GM18873 (cell line): Measurements from ENCODE around the gene CACNA2D3.
"Not testable (repeated sequence)": the region's sequence is repeated elsewhere in the genome, so short reads cannot be mapped to it uniquely, and the experiment has no call there.

ENCODE experiments used
- ATAC-seq: cut with Tn5 transposase; IDR thresholded peaks from one replicate; pipeline ENCODE4 v1.9.1; 2021; ENCODE audit warnings: mild to moderate bottlenecking, moderate library complexity, moderate number of reproducible peaks; ENCODE audit not compliant: unreplicated experiment, low FRiP score

Gene CACNA2D3

GRCh38 chr3:54960701-54961100 is 838.3 kb downstream of the CACNA2D3 start:
- ATAC-seq, result no peak

- no peak for ATAC-seq
Measured at GRCh38 chr3:54962200-54962599, 839.8 kb downstream of the CACNA2D3 start.

- ATAC-seq, result no peak
Measured at GRCh38 chr3:54963641-54964040, 841.3 kb downstream of the CACNA2D3 start.

- ATAC-seq, result no peak
Measured at GRCh38 chr3:54964081-54964480, 841.7 kb downstream of the CACNA2D3 start.

- no peak for ATAC-seq
Measured at GRCh38 chr3:54965746-54966145, 843.4 kb downstream of the CACNA2D3 start.

- no peak for ATAC-seq
Measured at GRCh38 chr3:54966979-54967378, 844.6 kb downstream of the CACNA2D3 start.

GRCh38 chr3:54967731-54968161 is 845.4 kb downstream of the CACNA2D3 start:
- ATAC-seq, result no peak

- ATAC-seq, result no peak
Measured at GRCh38 chr3:54968546-54969172, 846.3 kb downstream of the CACNA2D3 start.

GRCh38 chr3:54969652-54970051 is 847.3 kb downstream of the CACNA2D3 start:
- no peak for ATAC-seq

- no peak for ATAC-seq
Measured at GRCh38 chr3:54970895-54971294, 848.5 kb downstream of the CACNA2D3 start.

GRCh38 chr3:54977439-54977838 is 855.1 kb downstream of the CACNA2D3 start:
- ATAC-seq, result no peak

GRCh38 chr3:54977946-54978345 is 855.6 kb downstream of the CACNA2D3 start:
- ATAC-seq, result not testable (repeated sequence)

- ATAC-seq, result no peak
Measured at GRCh38 chr3:54982807-54983206, 860.5 kb downstream of the CACNA2D3 start.

GRCh38 chr3:54983266-54984099 is 861.1 kb downstream of the CACNA2D3 start:
- no peak for ATAC-seq

GRCh38 chr3:54985856-54986255 is 863.5 kb downstream of the CACNA2D3 start:
- no peak for ATAC-seq

- no peak for ATAC-seq
Measured at GRCh38 chr3:54986294-54986693, 863.9 kb downstream of the CACNA2D3 start.

- no peak for ATAC-seq
Measured at GRCh38 chr3:54987719-54988118, 865.4 kb downstream of the CACNA2D3 start.

- ATAC-seq, result no peak
Measured at GRCh38 chr3:54988302-54988837, 866.0 kb downstream of the CACNA2D3 start.

GRCh38 chr3:54988838-54989630 is 866.7 kb downstream of the CACNA2D3 start:
- ATAC-seq, result no peak

- ATAC-seq, result no peak
Measured at GRCh38 chr3:54994111-54994513, 871.8 kb downstream of the CACNA2D3 start.

GRCh38 chr3:54999159-54999558 is 876.8 kb downstream of the CACNA2D3 start:
- ATAC-seq, result no peak
